ENCODE data around the gene TMEM175.

TMEM175 gene

DNA sequence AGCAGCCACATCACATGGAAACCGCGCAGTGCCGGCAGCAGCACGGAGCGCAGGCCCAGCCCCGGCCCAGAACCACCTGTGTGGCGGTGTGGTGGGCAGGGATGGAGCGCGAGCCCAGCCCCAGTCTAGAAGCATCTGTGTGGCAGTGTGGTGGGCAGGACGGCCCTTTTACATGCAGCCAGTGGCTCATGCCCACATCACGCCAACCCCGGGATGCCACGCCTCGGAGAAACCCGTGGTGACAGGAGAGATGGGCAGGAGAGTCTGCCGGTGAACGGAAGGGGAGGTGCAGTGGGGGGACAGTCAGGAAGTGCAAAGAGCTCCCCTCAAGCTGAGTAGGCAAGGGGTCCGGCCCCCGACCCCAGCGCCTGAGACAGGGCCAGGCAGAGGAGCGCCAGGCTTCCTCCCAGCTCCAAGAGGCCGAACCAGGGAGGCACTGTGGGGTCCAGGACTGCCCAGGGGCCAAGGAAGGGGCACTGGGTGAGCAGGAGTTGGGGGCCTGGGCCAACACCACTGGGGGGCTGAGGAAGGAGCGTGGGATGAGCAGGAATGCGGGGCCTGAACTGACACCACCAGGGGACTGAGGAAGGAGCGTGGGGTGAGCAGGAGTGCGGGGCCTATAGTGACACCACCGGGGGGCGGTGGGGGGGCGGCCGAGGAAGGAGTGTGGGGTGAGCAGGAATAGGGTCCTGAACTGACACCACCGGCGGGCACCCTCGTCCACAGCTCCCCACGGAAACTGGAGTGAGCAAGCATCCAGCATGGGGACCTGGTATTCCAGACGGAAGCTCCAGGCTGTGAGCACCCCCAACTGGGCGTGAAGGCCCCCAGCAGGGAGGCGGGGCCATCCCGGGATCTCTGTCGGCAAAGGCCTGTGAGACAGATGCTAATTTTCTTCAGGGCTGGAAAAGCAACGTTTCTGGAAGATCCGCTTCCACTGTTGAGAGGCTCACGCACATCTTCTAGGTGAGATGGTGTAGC, 28.9 kb upstream of the TMEM175 start:
- DNase-seq (ENCODE audit: low read depth) = no peak
- H3K4me3 ChIP-seq (ENCODE audit: low read depth, low read length) = no peak overlapping the region
- no peak for TF ChIP-seq CTCF (IDR thresholded peaks at IDR 0.05; ENCODE audit: insufficient read depth, low read depth, low read length, missing control alignments)

DNA sequence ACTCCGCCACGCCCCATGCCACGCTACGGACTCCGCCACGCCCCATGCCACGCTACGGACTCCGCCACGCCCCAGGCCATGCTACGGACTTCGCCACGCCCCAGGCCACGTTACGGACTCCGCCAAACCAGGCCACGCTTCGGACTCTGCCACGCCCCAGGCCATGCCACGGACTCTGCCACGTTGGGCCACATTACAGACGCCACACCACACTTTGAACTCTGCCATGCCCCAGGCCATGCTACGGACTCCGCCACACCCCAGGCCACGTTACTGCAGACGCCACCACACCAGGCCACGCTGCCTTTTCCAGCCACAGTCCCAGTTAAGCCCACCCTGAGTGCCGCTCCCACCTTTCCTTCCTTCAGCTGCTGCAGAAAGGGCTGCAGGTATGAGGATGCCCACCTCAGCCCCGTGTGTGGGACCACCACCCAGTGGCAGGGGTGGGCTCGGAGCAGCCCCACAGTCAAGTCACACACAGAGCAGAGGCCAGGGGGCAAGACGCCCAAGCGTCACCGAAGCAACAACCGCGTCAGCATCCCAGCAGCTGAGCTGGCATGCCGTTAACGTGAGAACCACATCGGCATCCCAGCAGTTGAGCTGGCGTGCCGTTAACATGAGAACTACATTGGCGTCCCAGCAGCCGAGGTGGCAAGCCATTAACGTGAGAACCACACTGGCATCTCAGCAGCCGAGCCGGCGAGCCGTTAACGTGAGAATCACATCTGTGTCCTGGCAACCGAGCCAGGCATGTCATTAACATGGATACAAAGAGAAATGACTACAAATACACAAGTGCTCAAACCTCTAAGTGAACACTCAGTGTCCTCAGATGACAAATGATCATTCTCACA, 26.5 kb upstream of the TMEM175 start:
- DNase-seq (ENCODE audit: low read depth) = no peak
- H3K4me3 ChIP-seq (ENCODE audit: low read depth, low read length) = no peak overlapping the region
- TF ChIP-seq CTCF (IDR thresholded peaks at IDR 0.05; ENCODE audit: insufficient read depth, low read depth, low read length, missing control alignments) = no peak

DNA sequence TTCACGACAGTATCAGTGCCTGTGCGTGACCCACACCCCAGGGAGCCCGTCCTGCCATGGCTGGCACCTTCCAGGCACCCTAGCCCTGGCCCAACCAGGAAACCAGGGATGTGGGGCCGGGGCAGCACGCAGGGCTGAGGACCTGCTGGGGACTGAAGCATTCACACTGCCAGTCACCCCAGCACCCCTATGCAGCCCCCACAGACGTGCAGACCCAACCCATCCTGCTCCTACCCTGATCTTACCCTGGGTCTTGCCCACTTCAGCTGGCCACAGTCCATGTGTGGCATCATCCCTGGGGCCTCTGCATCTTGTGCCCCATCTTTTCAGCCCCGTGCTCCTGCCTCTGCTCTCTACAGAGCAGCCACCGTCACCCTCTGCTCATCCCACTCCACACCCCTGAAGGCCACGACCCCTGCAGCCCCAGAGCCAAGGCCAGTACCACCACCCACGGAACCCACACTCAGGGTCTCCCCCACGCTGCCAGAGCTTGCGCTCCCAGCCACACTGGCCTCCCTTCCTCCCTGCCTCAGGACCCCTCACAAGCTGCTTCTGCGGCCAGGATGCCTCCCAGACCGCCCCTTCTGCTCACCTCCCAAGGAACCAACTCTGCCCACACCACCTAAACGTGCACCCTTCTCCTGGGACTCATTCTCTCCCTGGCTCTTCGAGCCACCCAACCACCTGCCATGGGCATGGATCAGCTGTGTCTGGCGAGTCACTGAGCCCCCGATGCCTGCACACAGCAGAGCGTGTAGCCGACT, 25.7 kb upstream of the TMEM175 start:
- DNase-seq (ENCODE audit: low read depth) = no peak
- no peak overlapping the region for H3K4me3 ChIP-seq (ENCODE audit: low read depth, low read length)
- no peak for TF ChIP-seq CTCF (IDR thresholded peaks at IDR 0.05; ENCODE audit: insufficient read depth, low read depth, low read length, missing control alignments)

DNA sequence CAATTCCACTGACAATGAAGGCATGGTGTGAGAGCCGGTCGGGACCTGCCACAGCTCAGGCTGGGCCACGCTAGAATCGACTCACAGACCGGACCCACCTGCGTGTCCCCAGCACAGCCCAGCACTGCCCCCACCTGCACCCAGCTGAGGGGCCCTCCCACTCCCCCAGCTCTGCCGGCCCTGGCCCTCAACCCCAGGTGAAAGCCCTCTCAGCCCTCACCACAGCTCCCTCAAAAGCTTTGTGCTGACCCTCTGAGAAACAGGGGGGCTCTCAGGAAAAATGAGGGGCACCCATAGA, 25.2 kb upstream of the TMEM175 start:
- DNase-seq (ENCODE audit: low read depth) = no peak
- H3K4me3 ChIP-seq (ENCODE audit: low read depth, low read length) = no peak overlapping the region
- TF ChIP-seq CTCF (IDR thresholded peaks at IDR 0.05; ENCODE audit: insufficient read depth, low read depth, low read length, missing control alignments) = no peak

GRCh38 chr4:907691-908425, 24.4 kb upstream of the TMEM175 start:
- H3K4me3 ChIP-seq (ENCODE audit: low read depth, low read length) = no peak overlapping the region
- no peak for DNase-seq (ENCODE audit: low read depth)
- no peak for TF ChIP-seq CTCF (IDR thresholded peaks at IDR 0.05; ENCODE audit: insufficient read depth, low read depth, low read length, missing control alignments)

GRCh38 chr4:909131-909571, 23.1 kb upstream of the TMEM175 start:
- no peak for DNase-seq (ENCODE audit: low read depth)
- H3K4me3 ChIP-seq (ENCODE audit: low read depth, low read length) = no peak overlapping the region
- no peak for TF ChIP-seq CTCF (IDR thresholded peaks at IDR 0.05; ENCODE audit: insufficient read depth, low read depth, low read length, missing control alignments)

Measured in GM12865 (cell line).